ENCODE data around the gene MAFG. TPM values are rescaled to one million over a fixed set of nuclear protein-coding genes. Genes with fewer than 3 reads are reported as not detected.

MAFG gene
- total RNA-seq, 1 experiment from 2014 or later = 31.4 TPM

GRCh38 chr17:81912441-81913309, 14.9 kb downstream of the MAFG start:
- H3K27ac ChIP-seq (ENCODE audit: insufficient read length, low read depth, low read length) = no peak overlapping the region
- H3K79me2 ChIP-seq (ENCODE audit: insufficient read depth, low read length) = no peaks in the 10 kb centered on the region; the same call in 1 of the 2 replicates
- WGBS (ENCODE audit: extremely low coverage, insufficient read length, low lambda C conversion rate) = no CpG with 5 or more reads among the region's 32 CpGs
- H3K9me3 Mint-ChIP-seq = no peaks in the 10 kb centered on the region; a peak in 1 of 5 replicates
- no peak overlapping the region for H3K4me2 ChIP-seq (ENCODE audit: insufficient read depth, insufficient read length, low read length)
- no peaks in the 10 kb centered on the region for H3K79me1 ChIP-seq (ENCODE audit: insufficient read depth, low read depth, low read length, poor library complexity, severe bottlenecking)
- H3K4me1 Mint-ChIP-seq = peaks cover 8 to 12% of the 10 kb centered on the region in 2 experiments
- H3K4me3 Mint-ChIP-seq = peak overlapping the region; percentile 26 to 62; a peak in 3 of 5 replicates
- H4K91ac ChIP-seq (ENCODE audit: insufficient read length, low read depth, low read length) = no peak overlapping the region
- H3K56ac ChIP-seq (ENCODE audit: insufficient read length, low read depth, low read length) = no peak overlapping the region
- H3K9me3 ChIP-seq (ENCODE audit: control insufficient read depth, low read depth, low read length) = no peaks in the 10 kb centered on the region
- H2AFZ ChIP-seq (ENCODE audit: low read length) = no peak overlapping the region
- TF ChIP-seq, protein P1, sequence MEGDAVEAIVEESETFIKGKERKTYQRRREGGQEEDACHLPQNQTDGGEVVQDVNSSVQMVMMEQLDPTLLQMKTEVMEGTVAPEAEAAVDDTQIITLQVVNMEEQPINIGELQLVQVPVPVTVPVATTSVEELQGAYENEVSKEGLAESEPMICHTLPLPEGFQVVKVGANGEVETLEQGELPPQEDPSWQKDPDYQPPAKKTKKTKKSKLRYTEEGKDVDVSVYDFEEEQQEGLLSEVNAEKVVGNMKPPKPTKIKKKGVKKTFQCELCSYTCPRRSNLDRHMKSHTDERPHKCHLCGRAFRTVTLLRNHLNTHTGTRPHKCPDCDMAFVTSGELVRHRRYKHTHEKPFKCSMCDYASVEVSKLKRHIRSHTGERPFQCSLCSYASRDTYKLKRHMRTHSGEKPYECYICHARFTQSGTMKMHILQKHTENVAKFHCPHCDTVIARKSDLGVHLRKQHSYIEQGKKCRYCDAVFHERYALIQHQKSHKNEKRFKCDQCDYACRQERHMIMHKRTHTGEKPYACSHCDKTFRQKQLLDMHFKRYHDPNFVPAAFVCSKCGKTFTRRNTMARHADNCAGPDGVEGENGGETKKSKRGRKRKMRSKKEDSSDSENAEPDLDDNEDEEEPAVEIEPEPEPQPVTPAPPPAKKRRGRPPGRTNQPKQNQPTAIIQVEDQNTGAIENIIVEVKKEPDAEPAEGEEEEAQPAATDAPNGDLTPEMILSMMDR (conservative IDR thresholded peaks at IDR 0.05) = no peak
- H2BK20ac ChIP-seq (ENCODE audit: low read depth, low read length, poor library complexity, severe bottlenecking) = no peak overlapping the region
- H3K27me3 Mint-ChIP-seq (ENCODE audit: low read depth) = no peaks in the 10 kb centered on the region
- H2BK120ac ChIP-seq (ENCODE audit: low read depth, low read length, poor library complexity, severe bottlenecking) = no peak overlapping the region
- H3K4ac ChIP-seq (ENCODE audit: low read depth, low read length) = no peak overlapping the region
- no peak overlapping the region for H2BK15ac ChIP-seq (ENCODE audit: low read depth, low read length)
- H3K23me2 ChIP-seq (ENCODE audit: insufficient read length, low read depth, low read length, poor library complexity, severe bottlenecking) = peaks cover 10% of the 10 kb centered on the region
- H2BK5ac ChIP-seq (ENCODE audit: insufficient read length, low read length) = no peak overlapping the region
- no peaks in the 10 kb centered on the region for H3K27me3 ChIP-seq (ENCODE audit: insufficient read depth, low read length)
- H3K14ac ChIP-seq (ENCODE audit: insufficient read depth, low read length) = no peak overlapping the region
- no peak overlapping the region for H3T11ph ChIP-seq (ENCODE audit: low read length)
- H3K9ac ChIP-seq (ENCODE audit: extremely low read depth, insufficient read length, low read length) = no peak overlapping the region
- no peak overlapping the region for H4K5ac ChIP-seq (ENCODE audit: insufficient read length, low read depth, low read length)
- H3K18ac ChIP-seq (ENCODE audit: insufficient read length, low read depth, low read length) = no peak overlapping the region
- H3K23ac ChIP-seq (ENCODE audit: insufficient read length, low read depth, low read length) = no peak overlapping the region
- H4K20me1 ChIP-seq (ENCODE audit: control insufficient read depth, insufficient read depth, insufficient read length) = no peaks in the 10 kb centered on the region
- H3K36me3 Mint-ChIP-seq (ENCODE audit: insufficient read depth in 1 of 3, low read depth in 3 of 3) = peaks cover 15 to 42% (median 36%) of the 10 kb centered on the region in 3 experiments; a peak in 6 of 7 replicates
- no peak overlapping the region for H2AK5ac ChIP-seq (ENCODE audit: insufficient read length, low read length)
- no peaks in the 10 kb centered on the region for H3K4me1 ChIP-seq (ENCODE audit: insufficient read depth, low read length)
- no peak overlapping the region for H2BK12ac ChIP-seq (ENCODE audit: insufficient read length, low read depth, low read length)
- H3K27ac Mint-ChIP-seq = no peak overlapping the region; a peak in 1 of 7 replicates
- no peak overlapping the region for H4K8ac ChIP-seq (replicated peaks; ENCODE audit: insufficient read length, low read depth, low read length)
- no peak for DNase-seq

Measured in H9 (cell line).